ENCODE results near the gene SLC24A4.

SLC24A4 gene

GRCh38 chr14:92323011-92323915, at the start of gene SLC24A4:
SLC24A4 (plus strand) TSS chr14:92323165; CDS start chr14:92323831, 666 bp downstream.
- H3K27me3 Mint-ChIP-seq (ENCODE audit: low read depth) = peaks cover 72% of the 10 kb centered on the region
- H3K9me3 Mint-ChIP-seq = no peaks in the 10 kb centered on the region
- no peaks in the 10 kb centered on the region for H3K36me3 Mint-ChIP-seq (ENCODE audit: low read depth)
- H3K27ac Mint-ChIP-seq = no peak within 1 kb of the TSS
- H3K4me3 Mint-ChIP-seq = no peak within 1 kb of the TSS
- no peaks in the 10 kb centered on the region for H3K4me1 Mint-ChIP-seq (ENCODE audit: low read depth)

DNA sequence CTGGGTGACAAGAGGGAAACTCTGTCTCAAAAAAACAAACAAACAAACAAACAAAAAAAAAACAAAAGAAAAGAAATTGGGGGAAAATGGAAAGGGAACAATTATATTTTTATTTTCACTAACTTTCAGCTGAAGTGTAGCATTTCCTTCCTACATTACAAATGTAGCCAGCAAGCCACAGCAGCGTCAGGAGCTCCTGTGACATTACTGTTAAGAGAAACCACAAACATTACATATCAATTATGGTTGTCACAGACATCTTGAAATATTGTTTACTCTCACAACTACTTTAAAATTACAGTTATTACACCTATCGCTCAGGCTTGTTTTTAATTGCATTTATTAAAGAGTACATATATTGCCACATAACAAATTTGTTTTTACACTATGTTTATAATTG, 49.8 kb upstream of the SLC24A4 start:
- H3K36me3 Mint-ChIP-seq (ENCODE audit: low read depth) = no peaks in the 10 kb centered on the region
- no peaks in the 10 kb centered on the region for H3K9me3 Mint-ChIP-seq
- no peak overlapping the region for H3K4me3 Mint-ChIP-seq
- H3K4me1 Mint-ChIP-seq (ENCODE audit: low read depth) = no peaks in the 10 kb centered on the region
- peaks cover 36% of the 10 kb centered on the region for H3K27me3 Mint-ChIP-seq (ENCODE audit: low read depth)
- no peak overlapping the region for H3K27ac Mint-ChIP-seq

DNA sequence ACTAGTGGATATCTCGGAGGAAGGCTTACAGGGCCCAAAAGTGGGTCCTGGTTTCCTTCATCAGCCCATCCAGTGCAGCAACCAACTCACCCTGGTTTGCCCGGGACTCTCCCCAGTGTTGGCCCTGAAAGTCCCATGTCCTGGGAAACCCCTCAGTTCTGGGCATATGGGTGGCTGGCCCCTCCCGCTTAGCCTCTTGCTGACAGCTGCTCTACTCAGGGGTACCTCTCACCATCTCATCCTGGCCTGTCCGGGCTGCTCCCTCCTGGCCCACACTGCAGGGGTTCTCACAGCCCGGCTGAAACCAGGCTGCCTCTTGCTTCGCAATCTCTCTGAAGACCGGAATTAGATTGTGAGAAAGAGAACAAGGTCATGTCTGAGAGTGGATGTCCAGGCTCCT, 48.9 kb upstream of the SLC24A4 start:
- H3K27ac Mint-ChIP-seq = no peak overlapping the region
- H3K27me3 Mint-ChIP-seq (ENCODE audit: low read depth) = peaks cover 35% of the 10 kb centered on the region
- H3K4me3 Mint-ChIP-seq = no peak overlapping the region

GRCh38 chr14:92276074-92276473, 46.9 kb upstream of the SLC24A4 start:
- Mint-ChIP-seq H3K36me3 (ENCODE audit: low read depth) (peaks cover 5% of the 10 kb centered on the region), H3K4me3 (no peak overlapping the region), H3K27me3 (ENCODE audit: low read depth) (peaks cover 21% of the 10 kb centered on the region), H3K9me3 (peaks cover 4% of the 10 kb centered on the region), H3K27ac (no peak overlapping the region), H3K4me1 (ENCODE audit: low read depth) (peaks cover 16% of the 10 kb centered on the region)

More for the DNA sequence above, 48.9 kb upstream of the SLC24A4 start:
- Mint-ChIP-seq H3K4me1 (ENCODE audit: low read depth) (no peaks in the 10 kb centered on the region), H3K9me3 (no peaks in the 10 kb centered on the region), H3K36me3 (ENCODE audit: low read depth) (no peaks in the 10 kb centered on the region)

- Mint-ChIP-seq H3K4me1 (ENCODE audit: low read depth) (peaks cover 22% of the 10 kb centered on the region), H3K27ac (no peak overlapping the region), H3K9me3 (peaks cover 12% of the 10 kb centered on the region), H3K36me3 (ENCODE audit: low read depth) (peaks cover 7% of the 10 kb centered on the region), H3K27me3 (ENCODE audit: low read depth) (peaks cover 15% of the 10 kb centered on the region), H3K4me3 (no peak overlapping the region)
Observed at GRCh38 chr14:92277031-92277430, 45.9 kb upstream of the SLC24A4 start.

GRCh38 chr14:92280554-92281262, 42.3 kb upstream of the SLC24A4 start:
- Mint-ChIP-seq H3K27me3 (ENCODE audit: low read depth) (peaks cover 3% of the 10 kb centered on the region), H3K4me1 (ENCODE audit: low read depth) (peaks cover 22% of the 10 kb centered on the region), H3K36me3 (ENCODE audit: low read depth) (peaks cover 7% of the 10 kb centered on the region), H3K9me3 (peaks cover 13% of the 10 kb centered on the region), H3K4me3 (peak overlapping the region; percentile 29), H3K27ac (peak overlapping the region; percentile 75)

- no peaks in the 10 kb centered on the region for H3K27me3 Mint-ChIP-seq (ENCODE audit: low read depth)
- H3K27ac Mint-ChIP-seq = no peak overlapping the region
- H3K4me1 Mint-ChIP-seq (ENCODE audit: low read depth) = peaks cover 22% of the 10 kb centered on the region
- H3K9me3 Mint-ChIP-seq = peaks cover 13% of the 10 kb centered on the region
- peaks cover 7% of the 10 kb centered on the region for H3K36me3 Mint-ChIP-seq (ENCODE audit: low read depth)
- no peak overlapping the region for H3K4me3 Mint-ChIP-seq
Observed at GRCh38 chr14:92282669-92283068, 40.3 kb upstream of the SLC24A4 start.

DNA sequence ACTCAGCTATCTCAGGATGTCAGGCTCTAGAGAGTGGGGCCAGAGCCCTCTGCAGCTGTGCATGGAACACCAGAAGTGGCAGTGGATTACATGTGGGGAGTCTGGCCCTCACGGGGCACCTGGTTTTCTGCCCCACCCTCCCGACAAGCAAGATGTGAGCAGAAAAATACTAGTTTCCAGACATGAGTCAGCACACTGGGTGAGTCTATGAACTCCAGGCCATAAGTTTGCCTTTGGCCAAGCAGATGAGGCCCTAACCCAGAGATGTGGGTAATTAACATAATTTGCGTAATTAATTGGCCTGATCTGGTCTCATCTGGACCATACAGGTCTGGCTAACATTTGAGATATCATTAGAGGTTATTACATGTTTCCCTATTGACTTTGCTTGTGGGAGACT, 37.7 kb upstream of the SLC24A4 start:
- Mint-ChIP-seq H3K27me3 (ENCODE audit: low read depth) (peaks cover 14% of the 10 kb centered on the region), H3K36me3 (ENCODE audit: low read depth) (peaks cover 7% of the 10 kb centered on the region), H3K4me1 (ENCODE audit: low read depth) (peaks cover 14% of the 10 kb centered on the region), H3K4me3 (no peak overlapping the region), H3K27ac (no peak overlapping the region), H3K9me3 (peaks cover 13% of the 10 kb centered on the region)

DNA sequence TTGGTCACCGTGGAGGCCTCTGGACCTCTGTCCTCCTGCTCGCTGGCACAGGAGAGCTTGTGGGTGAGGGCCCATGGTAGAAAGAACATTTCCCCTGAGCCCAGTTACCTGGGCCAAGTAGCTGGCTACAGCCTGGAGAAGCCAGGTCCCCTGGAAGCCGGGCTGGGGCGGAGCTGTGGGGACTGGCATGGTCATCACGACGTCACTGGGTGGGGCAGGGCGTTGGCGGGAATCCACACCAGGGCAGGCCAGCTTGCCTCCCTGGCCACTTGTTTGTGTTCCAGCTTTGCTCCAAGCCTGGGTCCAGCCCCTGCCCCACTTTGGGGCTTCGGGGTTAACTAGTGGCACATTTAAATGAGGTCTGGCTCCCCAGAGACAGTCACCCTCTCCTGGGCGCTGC, 35.0 kb upstream of the SLC24A4 start:
- Mint-ChIP-seq H3K9me3 (no peaks in the 10 kb centered on the region), H3K27ac (no peak overlapping the region), H3K27me3 (ENCODE audit: low read depth) (peaks cover 30% of the 10 kb centered on the region), H3K36me3 (ENCODE audit: low read depth) (no peaks in the 10 kb centered on the region), H3K4me3 (no peak overlapping the region), H3K4me1 (ENCODE audit: low read depth) (no peaks in the 10 kb centered on the region)

DNA sequence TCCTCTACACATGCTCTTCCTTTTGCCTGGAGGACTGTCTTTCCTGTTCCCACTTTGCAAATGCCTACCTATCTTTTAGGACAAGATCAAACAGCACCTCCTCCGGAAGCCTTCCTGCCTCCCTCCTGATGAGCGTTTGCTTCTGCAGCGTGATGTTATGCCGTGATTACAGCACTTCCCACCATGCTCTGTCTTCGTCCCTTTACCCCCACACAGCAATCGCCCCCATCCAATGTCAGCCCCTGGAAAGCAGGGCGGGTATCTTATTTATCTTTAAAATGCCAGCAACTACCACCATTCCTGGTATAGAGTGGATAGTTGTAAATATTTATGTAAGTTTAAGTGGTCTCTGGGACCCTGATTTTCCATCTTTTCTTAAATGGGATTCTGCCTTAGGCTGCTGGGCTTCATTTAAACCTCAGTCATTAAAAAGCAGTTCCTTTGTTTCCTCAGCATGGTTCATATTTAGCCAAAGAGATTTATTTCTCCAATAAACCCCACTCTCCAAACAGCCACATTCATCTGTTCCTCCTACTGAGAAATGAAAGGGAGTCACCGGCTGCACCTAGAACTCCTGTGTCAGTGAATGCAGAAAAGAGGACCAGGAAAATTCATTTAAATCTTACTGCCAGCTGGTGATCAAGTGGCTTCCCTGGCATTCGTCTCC, 33.8 kb upstream of the SLC24A4 start:
- H3K4me1 Mint-ChIP-seq (ENCODE audit: low read depth) = no peaks in the 10 kb centered on the region
- H3K27me3 Mint-ChIP-seq (ENCODE audit: low read depth) = peaks cover 30% of the 10 kb centered on the region
- no peak overlapping the region for H3K27ac Mint-ChIP-seq
- H3K4me3 Mint-ChIP-seq = no peak overlapping the region
- H3K9me3 Mint-ChIP-seq = no peaks in the 10 kb centered on the region
- H3K36me3 Mint-ChIP-seq (ENCODE audit: low read depth) = no peaks in the 10 kb centered on the region

GRCh38 chr14:92292673-92293072, 30.3 kb upstream of the SLC24A4 start:
- Mint-ChIP-seq H3K9me3 (no peaks in the 10 kb centered on the region), H3K4me1 (ENCODE audit: low read depth) (no peaks in the 10 kb centered on the region), H3K36me3 (ENCODE audit: low read depth) (no peaks in the 10 kb centered on the region), H3K27ac (no peak overlapping the region), H3K4me3 (no peak overlapping the region), H3K27me3 (ENCODE audit: low read depth) (peaks cover 44% of the 10 kb centered on the region)

- H3K4me1 Mint-ChIP-seq (ENCODE audit: low read depth) = no peaks in the 10 kb centered on the region
- H3K27ac Mint-ChIP-seq = no peak overlapping the region
Observed at GRCh38 chr14:92294506-92294905, 28.5 kb upstream of the SLC24A4 start.

GRCh38 chr14:92297818-92298595, 25.0 kb upstream of the SLC24A4 start:
- Mint-ChIP-seq H3K27ac (no peak overlapping the region), H3K36me3 (ENCODE audit: low read depth) (no peaks in the 10 kb centered on the region), H3K4me3 (no peak overlapping the region), H3K4me1 (ENCODE audit: low read depth) (no peaks in the 10 kb centered on the region), H3K9me3 (no peaks in the 10 kb centered on the region), H3K27me3 (ENCODE audit: low read depth) (peaks cover 39% of the 10 kb centered on the region)

More at GRCh38 chr14:92294506-92294905, 28.5 kb upstream of the SLC24A4 start:
- no peaks in the 10 kb centered on the region for H3K9me3 Mint-ChIP-seq
- H3K4me3 Mint-ChIP-seq = no peak overlapping the region
- H3K36me3 Mint-ChIP-seq (ENCODE audit: low read depth) = no peaks in the 10 kb centered on the region
- peaks cover 41% of the 10 kb centered on the region for H3K27me3 Mint-ChIP-seq (ENCODE audit: low read depth)

DNA sequence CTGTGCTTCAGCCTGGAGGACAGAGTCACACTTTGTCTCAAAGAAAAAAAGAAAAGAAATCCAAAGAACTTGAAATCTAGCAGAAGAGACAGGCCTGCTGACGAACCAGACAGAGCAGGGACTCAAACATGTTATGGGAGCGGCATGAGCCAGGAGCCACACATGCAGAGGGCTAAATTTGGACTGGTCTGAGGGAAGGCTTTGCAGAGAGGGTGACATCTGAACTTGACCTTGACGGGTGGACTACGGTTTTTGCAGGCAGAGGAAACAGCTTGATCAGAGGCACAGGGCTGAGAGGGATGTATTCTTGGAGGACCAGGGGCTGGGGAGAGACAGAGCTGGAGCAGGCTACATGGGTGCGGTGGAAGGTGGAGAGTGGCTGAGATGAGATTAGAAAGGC, 20.5 kb upstream of the SLC24A4 start:
- Mint-ChIP-seq H3K27me3 (ENCODE audit: low read depth) (peaks cover 35% of the 10 kb centered on the region), H3K4me3 (no peak overlapping the region), H3K4me1 (ENCODE audit: low read depth) (no peaks in the 10 kb centered on the region), H3K27ac (no peak overlapping the region), H3K9me3 (no peaks in the 10 kb centered on the region), H3K36me3 (ENCODE audit: low read depth) (no peaks in the 10 kb centered on the region)

All from T-helper 1 cell treated with Interleukin-12 subunit alpha and Interleukin-12 subunit beta and Interleukin-4 antibody, amounts not matched to agents 30 μg/mL and 1 μg/mL, for 36 hours (primary cell).